ENCODE measurements around the gene PKP2.

Gene PKP2

DNA sequence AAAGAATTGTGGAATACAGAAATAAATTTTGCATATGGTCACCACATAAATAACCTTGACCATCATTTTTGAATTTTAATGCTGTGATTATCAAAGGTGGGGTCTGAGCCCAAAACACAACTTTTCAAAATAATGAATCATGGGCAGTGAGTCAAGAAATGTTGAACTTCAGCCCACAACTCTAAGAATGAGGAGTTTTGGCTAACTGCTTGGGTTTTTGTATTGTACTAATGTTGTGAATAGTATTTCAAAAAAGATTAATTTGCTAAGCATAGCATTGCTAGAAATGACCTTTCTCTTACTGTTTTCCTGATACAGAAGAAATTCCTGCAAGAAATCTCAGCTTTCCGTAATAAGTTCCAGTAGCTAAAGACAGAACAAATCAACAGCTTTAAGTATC is 116.5 kb downstream of the PKP2 start:
- H3F3A ChIP-seq (ENCODE audit: control insufficient read depth, insufficient read depth), result no peaks in the 10 kb centered on the region
- no peak overlapping the region for H3K27ac ChIP-seq (ENCODE audit: low read depth, low read length)
- H3K9me3 ChIP-seq (ENCODE audit: control insufficient read depth, insufficient read depth, low read length), result no peaks in the 10 kb centered on the region
- H3K36me3 ChIP-seq (ENCODE audit: control insufficient read depth, low read length), result no peaks in the 10 kb centered on the region
- no peak overlapping the region for H3K4me2 ChIP-seq (ENCODE audit: low read length)
- no peaks in the 10 kb centered on the region for H3K9me2 ChIP-seq (replicated peaks; ENCODE audit: control insufficient read depth, low read length)
- no peak overlapping the region for H3K4me3 ChIP-seq (ENCODE audit: low read length)
- TF ChIP-seq EZH2phosphoT487 (IDR thresholded peaks at IDR 0.05; ENCODE audit: borderline replicate concordance, low read length), result no peak
- TF ChIP-seq, protein P1, sequence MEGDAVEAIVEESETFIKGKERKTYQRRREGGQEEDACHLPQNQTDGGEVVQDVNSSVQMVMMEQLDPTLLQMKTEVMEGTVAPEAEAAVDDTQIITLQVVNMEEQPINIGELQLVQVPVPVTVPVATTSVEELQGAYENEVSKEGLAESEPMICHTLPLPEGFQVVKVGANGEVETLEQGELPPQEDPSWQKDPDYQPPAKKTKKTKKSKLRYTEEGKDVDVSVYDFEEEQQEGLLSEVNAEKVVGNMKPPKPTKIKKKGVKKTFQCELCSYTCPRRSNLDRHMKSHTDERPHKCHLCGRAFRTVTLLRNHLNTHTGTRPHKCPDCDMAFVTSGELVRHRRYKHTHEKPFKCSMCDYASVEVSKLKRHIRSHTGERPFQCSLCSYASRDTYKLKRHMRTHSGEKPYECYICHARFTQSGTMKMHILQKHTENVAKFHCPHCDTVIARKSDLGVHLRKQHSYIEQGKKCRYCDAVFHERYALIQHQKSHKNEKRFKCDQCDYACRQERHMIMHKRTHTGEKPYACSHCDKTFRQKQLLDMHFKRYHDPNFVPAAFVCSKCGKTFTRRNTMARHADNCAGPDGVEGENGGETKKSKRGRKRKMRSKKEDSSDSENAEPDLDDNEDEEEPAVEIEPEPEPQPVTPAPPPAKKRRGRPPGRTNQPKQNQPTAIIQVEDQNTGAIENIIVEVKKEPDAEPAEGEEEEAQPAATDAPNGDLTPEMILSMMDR (IDR thresholded peaks at IDR 0.05; ENCODE audit: low read depth, low read length, poor library complexity, severe bottlenecking), result no peak
- no peaks in the 10 kb centered on the region for H4K20me1 ChIP-seq (ENCODE audit: control insufficient read depth, insufficient read depth, low read depth, low read length)
- H3K4me1 ChIP-seq (ENCODE audit: control insufficient read depth, low read length), result no peaks in the 10 kb centered on the region
- H3K27me3 ChIP-seq (ENCODE audit: control insufficient read depth, low read length), result peaks cover 7% of the 10 kb centered on the region; the same call in 1 of the 2 replicates
- H3K79me2 ChIP-seq (ENCODE audit: control insufficient read depth, low read length), result no peaks in the 10 kb centered on the region

DNA sequence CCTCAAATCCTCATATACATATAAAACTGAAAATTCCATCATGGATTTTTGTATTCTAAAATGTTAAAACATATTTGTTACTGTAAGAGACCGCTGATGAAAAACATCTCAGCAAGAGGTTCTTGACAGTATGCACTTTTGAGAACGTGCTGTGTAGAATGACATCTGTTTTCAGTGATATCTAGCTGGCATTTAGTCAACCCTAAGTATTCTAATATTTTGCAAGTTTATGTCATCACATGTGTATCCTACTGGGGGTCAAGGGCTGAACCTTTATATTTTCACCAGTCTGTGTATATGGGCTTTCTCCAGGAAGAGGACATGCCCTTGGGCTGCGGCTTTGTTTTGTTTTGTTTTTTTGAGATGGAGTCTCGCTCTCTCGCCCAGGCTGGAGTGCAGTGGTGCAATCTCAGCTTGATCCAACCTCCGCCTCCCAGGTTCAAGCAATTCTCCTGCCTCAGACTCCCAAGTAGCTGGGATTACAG is 118.8 kb downstream of the PKP2 start:
- Histone ChIP-seq H3K9me3 (ENCODE audit: control insufficient read depth, insufficient read depth, low read length) (no peaks in the 10 kb centered on the region), H4K20me1 (ENCODE audit: control insufficient read depth, insufficient read depth, low read depth, low read length) (no peaks in the 10 kb centered on the region), H3K9me2 (replicated peaks; ENCODE audit: control insufficient read depth, low read length) (no peaks in the 10 kb centered on the region), H3F3A (ENCODE audit: control insufficient read depth, insufficient read depth) (no peaks in the 10 kb centered on the region), H3K27me3 (ENCODE audit: control insufficient read depth, low read length) (peaks cover 7% of the 10 kb centered on the region; the same call in 1 of the 2 replicates), H3K4me1 (ENCODE audit: control insufficient read depth, low read length) (no peaks in the 10 kb centered on the region), H3K4me2 (ENCODE audit: low read length) (no peak overlapping the region), H3K79me2 (ENCODE audit: control insufficient read depth, low read length) (no peaks in the 10 kb centered on the region), H3K27ac (ENCODE audit: low read depth, low read length) (no peak overlapping the region), H3K4me3 (ENCODE audit: low read length) (no peak overlapping the region), H3K36me3 (ENCODE audit: control insufficient read depth, low read length) (no peaks in the 10 kb centered on the region)
- TF ChIP-seq, protein P1 (IDR thresholded peaks at IDR 0.05; ENCODE audit: low read depth, low read length, poor library complexity, severe bottlenecking), result no peak
- TF ChIP-seq EZH2phosphoT487 (IDR thresholded peaks at IDR 0.05; ENCODE audit: borderline replicate concordance, low read length), result no peak

GRCh38 chr12:32777159-32777558 is 119.4 kb downstream of the PKP2 start:
- H3K4me2 ChIP-seq (ENCODE audit: low read length), result no peak overlapping the region
- H3K27me3 ChIP-seq (ENCODE audit: control insufficient read depth, low read length), result peaks cover 7% of the 10 kb centered on the region; the same call in 1 of the 2 replicates
- no peaks in the 10 kb centered on the region for H3K36me3 ChIP-seq (ENCODE audit: control insufficient read depth, low read length)
- no peak overlapping the region for H3K27ac ChIP-seq (ENCODE audit: low read depth, low read length)
- no peaks in the 10 kb centered on the region for H3K9me2 ChIP-seq (replicated peaks; ENCODE audit: control insufficient read depth, low read length)
- H3K4me1 ChIP-seq (ENCODE audit: control insufficient read depth, low read length), result no peaks in the 10 kb centered on the region
- no peaks in the 10 kb centered on the region for H4K20me1 ChIP-seq (ENCODE audit: control insufficient read depth, insufficient read depth, low read depth, low read length)
- no peak overlapping the region for H3K4me3 ChIP-seq (ENCODE audit: low read length)
- no peaks in the 10 kb centered on the region for H3K79me2 ChIP-seq (ENCODE audit: control insufficient read depth, low read length)
- no peak for TF ChIP-seq EZH2phosphoT487 (IDR thresholded peaks at IDR 0.05; ENCODE audit: borderline replicate concordance, low read length)
- TF ChIP-seq, protein P1 (IDR thresholded peaks at IDR 0.05; ENCODE audit: low read depth, low read length, poor library complexity, severe bottlenecking), result no peak
- no peaks in the 10 kb centered on the region for H3F3A ChIP-seq (ENCODE audit: control insufficient read depth, insufficient read depth)
- H3K9me3 ChIP-seq (ENCODE audit: control insufficient read depth, insufficient read depth, low read length), result no peaks in the 10 kb centered on the region
